ENCODE measurements around the gene PLXDC2.

PLXDC2 gene

GRCh38 chr10:19815731-19816410, 361 bp upstream of the PLXDC2 start:
- in situ Hi-C loops (cut with HindIII; ENCODE audit: low sequenced_read_pairs): no loop called here

DNA sequence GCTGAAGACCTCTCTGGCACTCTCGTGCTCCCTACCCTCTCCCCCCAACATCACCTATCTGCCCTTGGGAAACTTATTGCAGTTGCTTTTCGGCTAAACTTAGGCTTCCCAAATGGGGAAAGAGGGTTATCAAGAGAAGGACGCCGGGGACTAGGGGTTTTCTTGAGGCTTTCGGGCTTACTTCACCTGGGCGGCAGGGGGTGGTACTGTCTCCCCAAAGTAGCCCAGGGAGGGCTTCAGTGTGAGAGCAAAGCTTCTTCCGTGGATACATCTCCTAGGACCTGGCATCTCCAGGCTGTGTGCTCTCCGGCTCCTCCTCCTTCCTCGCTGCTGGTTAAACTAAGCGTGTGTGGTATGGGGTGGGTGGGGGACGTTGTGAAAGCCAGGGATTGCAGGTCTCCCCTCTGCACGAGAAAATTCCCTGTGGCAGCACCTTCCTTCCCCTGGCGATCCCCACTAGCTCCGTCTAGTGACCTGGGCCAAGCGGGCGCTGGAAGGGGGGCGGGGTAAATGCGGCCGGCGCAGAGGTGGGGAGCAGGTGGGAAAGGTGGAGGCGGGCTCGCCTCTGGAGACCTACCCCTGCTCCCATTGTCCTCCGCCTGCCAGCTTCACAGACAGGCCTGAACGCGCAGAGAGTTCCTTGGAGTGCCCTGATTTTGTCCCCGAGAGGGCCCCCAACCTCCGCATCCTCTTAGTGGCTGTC, 1.1 kb downstream of the PLXDC2 start:
- in situ Hi-C loops (cut with HindIII; ENCODE audit: low sequenced_read_pairs): no loop called here

- in situ Hi-C loops (cut with HindIII; ENCODE audit: low sequenced_read_pairs): no loop called here
Measured at GRCh38 chr10:19818876-19819275, 2.6 kb downstream of the PLXDC2 start.

- in situ Hi-C loops (cut with HindIII; ENCODE audit: low sequenced_read_pairs): no loop called here
Measured at GRCh38 chr10:19819419-19820033, 3.3 kb downstream of the PLXDC2 start.

DNA sequence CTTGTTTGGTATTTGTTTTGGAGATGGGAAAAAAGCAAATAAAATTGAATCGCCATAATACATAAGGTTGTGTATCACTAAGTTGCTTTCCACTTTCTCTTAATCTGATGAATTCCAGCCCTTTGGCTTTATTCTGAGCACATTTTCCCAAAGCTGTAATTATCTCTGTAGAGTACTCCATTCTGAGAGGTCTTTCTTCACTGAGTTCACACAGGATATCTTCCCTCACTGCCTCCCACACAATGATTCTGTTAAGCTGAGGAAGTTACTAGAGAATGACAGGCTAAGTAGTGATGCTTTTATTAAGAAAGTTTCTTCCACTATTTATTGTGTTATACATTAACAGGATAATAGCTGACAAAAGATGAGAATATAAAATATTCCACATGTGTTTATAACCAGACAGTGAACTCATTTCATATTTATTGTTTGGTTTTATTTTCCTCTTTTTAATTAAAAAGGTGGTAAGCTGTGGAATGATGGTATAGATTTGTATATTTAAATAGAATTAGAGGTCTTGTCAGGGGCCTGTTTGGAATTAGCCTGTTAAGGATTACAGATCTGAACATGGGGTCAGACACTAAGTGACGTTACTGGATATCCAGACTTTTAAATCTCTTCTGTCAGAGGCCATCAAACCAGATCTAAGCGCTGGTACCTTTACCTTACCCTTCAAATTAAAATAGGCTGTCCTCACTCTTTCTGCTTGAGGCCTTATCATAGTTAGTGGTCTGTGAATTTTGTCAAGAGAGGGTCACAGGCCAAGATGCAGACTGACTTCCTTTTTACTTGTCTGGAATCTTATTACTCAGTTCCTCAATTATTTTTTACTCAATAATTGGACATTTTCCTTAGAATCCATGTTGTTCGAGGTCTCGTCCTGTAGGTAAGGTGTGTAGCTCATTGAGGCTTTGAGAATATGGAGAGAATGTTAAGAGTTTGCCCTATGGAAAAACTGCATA, 8.4 kb downstream of the PLXDC2 start:
- in situ Hi-C loops (cut with HindIII; ENCODE audit: low sequenced_read_pairs): no loop called here

- in situ Hi-C loops (cut with HindIII; ENCODE audit: low sequenced_read_pairs): no loop called here
Measured at GRCh38 chr10:19825700-19826099, 9.5 kb downstream of the PLXDC2 start.

GRCh38 chr10:19826712-19827111, 10.5 kb downstream of the PLXDC2 start:
- in situ Hi-C loops (cut with HindIII; ENCODE audit: low sequenced_read_pairs): no loop called here

- in situ Hi-C loops (cut with HindIII; ENCODE audit: low sequenced_read_pairs): no loop called here
Measured at GRCh38 chr10:19828278-19829049, 12.2 kb downstream of the PLXDC2 start.

GRCh38 chr10:19832699-19833098, 16.5 kb downstream of the PLXDC2 start:
- in situ Hi-C loops (cut with HindIII; ENCODE audit: low sequenced_read_pairs): no loop called here

DNA sequence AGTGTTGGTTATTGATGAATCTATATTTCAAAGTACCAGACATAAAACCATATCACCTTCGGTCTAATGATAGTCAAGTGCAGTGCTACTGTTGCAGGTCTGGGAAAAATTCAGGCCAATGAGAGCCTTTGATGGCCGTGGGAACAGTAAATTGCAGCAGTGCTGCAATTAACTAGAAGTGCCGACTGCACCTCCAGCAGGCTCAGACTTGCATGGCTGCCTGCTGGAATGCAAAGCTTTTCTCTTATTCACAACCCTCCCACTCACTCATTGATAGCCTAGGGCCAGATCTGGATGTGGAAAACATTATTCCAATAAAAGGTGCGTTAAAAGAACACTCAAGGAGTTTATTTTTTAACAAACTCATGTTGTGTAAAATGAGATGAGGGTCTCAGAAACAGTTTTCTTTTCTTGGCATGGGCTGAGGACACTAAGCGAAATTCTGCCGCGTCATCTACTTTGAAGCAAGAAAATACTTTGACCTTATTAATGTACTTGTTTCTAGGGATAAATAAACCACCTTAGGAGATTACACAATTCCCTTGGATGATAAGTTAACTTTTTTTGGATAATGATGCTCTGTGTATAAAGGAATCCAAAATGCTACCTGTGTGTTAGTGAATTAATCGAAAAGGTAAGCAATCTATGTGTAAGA, 17.1 kb downstream of the PLXDC2 start:
- in situ Hi-C loops (cut with HindIII; ENCODE audit: low sequenced_read_pairs): no loop called here

DNA sequence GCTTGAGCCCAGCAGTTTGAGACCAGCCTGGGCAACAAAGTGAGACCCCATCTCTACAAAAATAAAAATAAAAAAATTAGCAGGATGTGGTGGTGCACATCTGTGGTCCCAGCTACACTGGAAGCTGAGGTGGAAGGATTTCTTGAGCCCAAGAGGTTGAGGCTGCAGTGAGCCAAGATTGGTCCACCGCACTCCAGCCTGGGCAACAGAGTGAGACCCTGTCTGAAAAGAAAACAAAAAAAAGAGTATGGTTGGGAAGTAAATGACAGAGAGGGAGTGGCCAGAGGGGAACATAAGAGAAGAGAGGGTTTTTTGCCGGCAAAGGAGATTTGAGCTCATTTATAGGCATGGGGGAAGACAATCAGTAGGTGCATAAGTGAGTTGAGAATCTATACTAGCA, 19.7 kb downstream of the PLXDC2 start:
- in situ Hi-C loops (cut with HindIII; ENCODE audit: low sequenced_read_pairs): no loop called here

GRCh38 chr10:19839090-19839489, 22.9 kb downstream of the PLXDC2 start:
- in situ Hi-C loops (cut with HindIII; ENCODE audit: low sequenced_read_pairs): no loop called here

- in situ Hi-C loops (cut with HindIII; ENCODE audit: low sequenced_read_pairs): no loop called here
Measured at GRCh38 chr10:19839552-19839951, 23.3 kb downstream of the PLXDC2 start.

DNA sequence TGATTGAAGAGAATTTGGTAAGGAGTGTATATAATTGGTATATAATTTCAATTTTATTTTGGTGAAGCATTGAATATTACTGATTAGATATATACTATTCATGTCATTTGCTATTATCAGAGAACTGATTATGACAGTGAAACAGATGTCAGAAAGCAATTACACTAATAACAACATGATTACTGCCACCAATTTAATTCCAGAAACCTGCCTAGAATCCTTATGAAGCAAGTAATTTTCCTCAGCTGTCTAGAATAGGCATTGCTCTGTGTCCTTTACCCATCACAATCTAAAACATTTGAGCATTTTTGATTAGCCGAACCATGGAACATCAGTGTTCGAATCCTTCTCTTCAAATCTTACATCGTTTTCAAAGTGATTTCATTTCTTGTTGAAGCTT, 24.5 kb downstream of the PLXDC2 start:
- in situ Hi-C loops (cut with HindIII; ENCODE audit: low sequenced_read_pairs): no loop called here

DNA sequence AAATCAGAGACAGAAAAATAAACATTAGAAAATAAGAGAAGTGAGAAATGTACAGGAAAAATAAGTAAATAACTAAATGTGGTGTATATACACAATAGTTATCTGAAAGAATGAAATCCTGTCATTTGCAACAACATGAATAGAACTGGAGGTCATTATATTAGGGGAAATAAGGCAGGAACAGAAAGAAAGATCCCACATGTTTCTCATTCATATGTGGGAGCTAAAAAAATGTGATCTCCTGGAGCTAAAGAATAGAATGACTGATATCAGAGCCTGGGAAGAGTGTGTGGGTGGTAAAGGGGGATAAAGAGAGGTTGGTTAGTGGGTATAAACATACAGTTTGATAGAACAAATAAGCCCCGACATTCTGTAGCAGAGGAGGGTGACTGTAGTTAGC, 27.3 kb downstream of the PLXDC2 start:
- in situ Hi-C loops (cut with HindIII; ENCODE audit: low sequenced_read_pairs): no loop called here

DNA sequence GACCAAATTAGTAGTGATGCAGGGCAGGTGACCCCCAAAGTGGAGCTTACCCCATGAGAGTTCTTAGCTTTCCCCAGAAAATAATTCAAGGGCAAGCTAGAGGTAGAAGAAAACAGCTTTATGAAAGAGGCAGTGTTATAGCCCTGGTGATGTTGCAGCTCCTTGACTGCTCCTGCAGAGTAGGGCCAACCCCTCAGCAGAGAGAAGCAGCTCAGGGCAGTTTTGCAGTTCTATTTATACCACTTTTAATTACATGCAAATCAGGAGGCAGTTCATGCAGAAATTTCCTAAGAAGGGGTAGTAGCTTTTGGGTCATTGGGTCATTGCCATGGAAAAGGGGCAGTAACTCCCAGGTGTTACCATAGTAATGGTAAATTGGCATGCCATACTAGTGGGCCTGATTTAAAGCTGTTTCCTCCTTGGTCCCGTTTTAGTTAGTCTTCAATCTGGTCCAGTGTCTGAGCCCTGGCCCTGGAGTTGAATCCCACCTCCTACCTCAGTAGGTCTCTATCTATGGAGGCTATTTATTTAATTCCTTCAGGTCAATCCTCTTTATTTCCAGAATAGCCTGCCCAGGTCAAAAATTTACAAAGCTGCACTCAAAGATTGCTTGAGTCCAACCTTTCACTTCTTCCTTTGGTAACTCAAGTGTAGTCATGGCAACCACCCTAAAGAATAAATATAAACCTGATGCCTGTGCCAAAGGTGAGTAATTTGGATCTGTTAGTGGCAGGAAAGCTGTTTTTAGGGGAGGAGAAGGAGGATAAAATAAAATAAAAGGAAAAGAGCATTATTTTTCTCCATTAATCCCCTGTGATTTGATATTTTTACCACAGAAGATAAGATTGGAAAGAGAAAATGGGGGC, 29.5 kb downstream of the PLXDC2 start:
- in situ Hi-C loops (cut with HindIII; ENCODE audit: low sequenced_read_pairs): no loop called here

DNA sequence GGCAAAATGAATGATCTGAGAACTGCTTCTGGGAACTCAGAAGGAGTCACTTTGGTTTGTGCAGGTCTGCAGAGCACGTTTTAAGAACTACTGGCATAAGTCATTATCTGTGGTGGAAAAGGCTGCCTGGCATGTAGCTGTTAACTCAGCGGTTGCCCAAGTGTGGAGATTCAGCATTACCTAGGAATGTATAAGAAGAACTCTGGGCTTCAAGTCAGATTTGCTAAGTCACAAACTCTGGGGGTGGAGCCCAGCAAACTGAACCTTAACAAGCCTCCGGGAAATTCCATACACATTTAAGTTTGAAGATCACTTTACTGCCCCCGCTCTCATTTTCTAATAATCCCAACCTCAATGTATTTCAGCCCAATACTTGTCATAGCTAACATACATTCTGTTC, 31.1 kb downstream of the PLXDC2 start:
- in situ Hi-C loops (cut with HindIII; ENCODE audit: low sequenced_read_pairs): no loop called here

- in situ Hi-C loops (cut with HindIII; ENCODE audit: low sequenced_read_pairs): no loop called here
Measured at GRCh38 chr10:19848226-19848985, 32.2 kb downstream of the PLXDC2 start.
